Cardiac fibroblast (primary cell): ENCODE results near the gene FAM13A.

Source experiments
- DNase-seq, 2 donors: peaks; one replicate each; pipeline versions ENCODE4 v3.0.0 to v3.0.0-alpha.2; 2010; ENCODE audit warnings: low read depth in 2 of 2
- H3K4me3 ChIP-seq, 2 donors: replicated peaks in 1 of 2; 1 replicate in 1 of 2; 2 replicates in 1 of 2; pipeline ENCODE4 v1.5.1; 2011; ENCODE audit warnings: low read depth in 2 of 2, low read length in 2 of 2, mild to moderate bottlenecking in 2 of 2, moderate library complexity in 1 of 2
- TF ChIP-seq, protein P1 (sequence below): IDR thresholded peaks from one replicate; pipeline ENCODE4 v1.5.1; 2011; ENCODE audit warnings: low read depth, mild to moderate bottlenecking, low read length, inconsistent platforms

FAM13A gene

DNA sequence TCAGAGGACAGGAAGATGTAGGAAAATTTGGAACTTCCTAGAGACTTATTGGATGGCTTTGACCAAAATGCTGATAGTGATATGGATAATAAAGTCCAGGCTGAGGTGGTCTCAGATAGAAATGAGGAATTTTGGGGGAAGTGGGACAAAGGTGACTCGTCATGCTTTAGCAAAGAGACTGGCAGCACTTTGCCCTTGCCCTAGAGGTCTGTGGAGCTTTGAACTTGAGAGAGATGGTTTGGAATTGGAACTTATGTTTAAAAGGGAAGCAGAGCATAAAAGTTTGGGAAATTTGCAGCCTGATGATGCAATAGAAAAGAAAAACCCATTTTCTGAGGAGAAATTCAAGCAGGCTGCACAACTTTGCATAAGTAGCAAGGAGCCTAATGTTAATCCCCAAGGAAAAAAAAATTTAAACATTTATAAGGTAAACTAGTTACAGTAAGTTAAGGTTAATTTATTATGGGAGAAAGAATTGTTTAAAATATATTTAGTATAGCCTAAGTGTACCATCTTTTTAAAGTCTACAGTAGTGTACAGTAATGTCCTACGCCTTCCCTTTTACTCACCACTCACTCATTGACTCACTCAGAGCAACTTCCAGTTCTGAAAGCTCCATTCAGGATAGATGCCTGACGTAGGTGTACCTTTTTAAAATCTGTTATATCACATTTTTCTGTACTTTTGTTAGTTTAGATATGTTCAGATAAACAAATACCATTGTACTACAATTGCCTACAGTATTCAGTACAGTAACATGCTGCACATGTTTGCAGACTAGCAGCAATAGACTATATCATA, 101.2 kb downstream of the FAM13A start:
- no peak overlapping the region for H3K4me3 ChIP-seq
- DNase-seq: no peak
- TF ChIP-seq, protein P1, sequence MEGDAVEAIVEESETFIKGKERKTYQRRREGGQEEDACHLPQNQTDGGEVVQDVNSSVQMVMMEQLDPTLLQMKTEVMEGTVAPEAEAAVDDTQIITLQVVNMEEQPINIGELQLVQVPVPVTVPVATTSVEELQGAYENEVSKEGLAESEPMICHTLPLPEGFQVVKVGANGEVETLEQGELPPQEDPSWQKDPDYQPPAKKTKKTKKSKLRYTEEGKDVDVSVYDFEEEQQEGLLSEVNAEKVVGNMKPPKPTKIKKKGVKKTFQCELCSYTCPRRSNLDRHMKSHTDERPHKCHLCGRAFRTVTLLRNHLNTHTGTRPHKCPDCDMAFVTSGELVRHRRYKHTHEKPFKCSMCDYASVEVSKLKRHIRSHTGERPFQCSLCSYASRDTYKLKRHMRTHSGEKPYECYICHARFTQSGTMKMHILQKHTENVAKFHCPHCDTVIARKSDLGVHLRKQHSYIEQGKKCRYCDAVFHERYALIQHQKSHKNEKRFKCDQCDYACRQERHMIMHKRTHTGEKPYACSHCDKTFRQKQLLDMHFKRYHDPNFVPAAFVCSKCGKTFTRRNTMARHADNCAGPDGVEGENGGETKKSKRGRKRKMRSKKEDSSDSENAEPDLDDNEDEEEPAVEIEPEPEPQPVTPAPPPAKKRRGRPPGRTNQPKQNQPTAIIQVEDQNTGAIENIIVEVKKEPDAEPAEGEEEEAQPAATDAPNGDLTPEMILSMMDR: no peak

DNA sequence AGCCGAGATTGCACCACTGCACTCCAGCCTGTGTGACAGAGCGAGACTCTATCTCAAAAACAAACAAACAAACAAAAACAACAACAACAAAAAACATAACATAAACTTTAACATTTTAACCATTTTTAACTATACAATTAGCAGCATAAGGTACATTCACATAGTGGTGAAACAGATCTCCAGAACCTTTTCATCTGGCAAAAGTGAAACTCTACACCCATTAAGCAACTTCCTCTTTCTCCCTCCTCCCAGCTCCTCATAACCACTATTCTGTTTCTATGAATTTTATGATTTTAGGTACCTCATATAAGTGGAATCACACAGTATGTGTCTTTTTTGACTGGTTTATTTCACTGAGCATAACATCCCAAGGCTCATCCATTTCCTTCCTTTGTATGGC, 103.6 kb downstream of the FAM13A start:
- TF ChIP-seq, protein P1: no peak
- DNase-seq: peak in 1 of 2 donors; percentile 36
- H3K4me3 ChIP-seq: no peak overlapping the region

DNA sequence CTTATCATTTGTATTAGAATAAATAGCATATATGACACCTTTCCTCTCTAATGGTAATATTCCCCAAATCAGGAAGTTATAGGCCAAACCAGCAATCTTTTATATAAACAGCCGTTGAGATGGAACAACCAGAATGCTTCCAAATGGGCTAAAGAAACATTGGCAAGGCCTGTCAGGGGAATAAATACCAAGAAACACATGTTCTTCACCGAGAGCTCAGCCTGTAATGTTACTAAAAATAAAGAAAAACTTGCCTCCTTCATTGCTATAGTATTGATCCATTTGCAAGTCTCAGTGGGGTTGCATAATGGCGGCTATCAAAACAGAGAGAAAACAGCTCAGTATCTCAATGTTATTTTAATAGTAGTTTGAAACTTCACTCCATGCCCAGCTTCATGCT, 104.9 kb downstream of the FAM13A start:
- H3K4me3 ChIP-seq: no peak overlapping the region
- TF ChIP-seq, protein P1: no peak
- DNase-seq: no peak

DNA sequence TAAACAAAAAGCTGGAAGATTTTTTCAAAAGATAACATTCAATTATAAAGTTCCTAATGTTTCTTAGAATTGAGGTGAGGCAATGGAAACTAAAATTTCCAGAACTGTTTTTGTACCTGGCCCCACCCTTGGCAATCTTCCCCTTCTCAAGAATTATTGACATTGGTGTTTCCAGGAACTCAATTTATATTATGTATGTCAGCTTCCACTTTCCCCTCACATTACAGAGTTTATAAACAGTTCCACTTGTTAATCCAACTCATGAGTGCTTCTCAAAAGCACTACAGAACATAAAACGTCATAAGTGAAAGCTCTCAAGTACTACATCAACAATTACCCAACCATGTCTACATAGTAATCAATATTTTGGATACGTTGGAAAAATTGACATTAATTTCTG, 107.4 kb downstream of the FAM13A start:
- TF ChIP-seq, protein P1: no peak
- no peak for DNase-seq
- H3K4me3 ChIP-seq: no peak overlapping the region

DNA sequence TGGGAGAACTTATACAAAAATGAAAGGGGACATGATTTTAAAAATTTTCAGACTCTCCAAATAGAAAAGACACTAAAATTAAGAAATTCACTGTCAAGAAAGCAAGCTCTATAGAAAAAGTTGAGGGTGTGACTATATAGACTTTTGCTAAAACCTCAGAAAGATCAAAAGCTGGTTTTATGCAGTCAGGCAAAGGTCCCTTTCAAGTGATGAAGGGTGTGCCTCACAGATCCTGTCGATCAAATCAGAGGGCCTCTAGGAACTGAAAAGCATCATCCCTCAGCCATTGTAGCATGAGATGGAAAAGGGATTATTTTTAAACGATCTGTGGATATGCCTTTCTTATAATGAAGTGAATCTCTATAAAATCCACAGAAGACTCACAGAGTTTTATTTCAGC, 116.5 kb downstream of the FAM13A start:
- no peak overlapping the region for H3K4me3 ChIP-seq
- TF ChIP-seq, protein P1: no peak
- no peak for DNase-seq

DNA sequence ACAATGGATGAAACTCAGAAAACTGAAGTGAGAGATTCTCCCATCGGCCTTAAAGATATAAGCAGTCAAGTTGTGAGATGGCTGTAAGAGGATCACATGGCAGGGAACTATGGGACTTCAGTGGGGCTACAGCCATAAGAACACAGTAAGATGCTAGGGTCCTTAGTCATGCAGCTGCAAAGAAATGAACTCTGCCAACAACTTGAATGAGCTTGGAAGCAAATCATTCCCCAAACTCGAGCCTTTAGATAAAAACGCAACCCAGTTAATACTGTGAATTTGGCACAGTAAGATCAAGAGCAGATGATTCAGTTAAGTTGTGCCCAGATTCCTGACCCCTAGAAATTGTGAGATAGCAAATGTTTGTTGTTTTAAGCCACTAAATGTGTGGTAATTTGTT, 117.3 kb downstream of the FAM13A start:
- TF ChIP-seq, protein P1: no peak
- H3K4me3 ChIP-seq: no peak overlapping the region
- DNase-seq: peak; percentile 72 to 77

DNA sequence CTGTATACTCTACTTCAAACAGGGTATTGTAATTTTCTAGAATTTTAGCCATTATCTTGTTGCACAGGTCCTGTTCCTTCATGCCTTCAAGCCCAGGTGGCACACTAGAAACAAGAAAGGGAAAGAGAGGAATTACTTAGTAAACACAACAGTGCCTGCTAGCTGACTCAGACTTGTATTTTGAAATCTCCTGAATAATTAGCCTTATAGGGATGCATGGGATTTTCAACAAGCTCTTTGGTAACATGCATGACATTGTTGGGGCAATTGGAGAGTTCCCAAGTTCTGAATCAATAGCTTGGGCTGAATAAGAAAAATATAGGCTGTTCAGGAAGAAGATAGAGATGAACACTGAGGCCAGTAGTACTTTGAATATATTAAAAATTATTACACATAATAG, 118.8 kb downstream of the FAM13A start:
- H3K4me3 ChIP-seq: no peak overlapping the region
- TF ChIP-seq, protein P1: no peak
- peak; percentile 87 to 97 for DNase-seq
